CD4-positive, alpha-beta memory T cell (primary cell): Measurements from ENCODE around the gene RSPO4. TPM values are rescaled to one million over a fixed set of nuclear protein-coding genes. Genes with fewer than 3 reads are reported as not detected.

Experiments used
- CTCF ChIA-PET: fragments of 350-600 bp; sonication (Branson Sonifier 250); formaldehyde crosslinking; loops from one replicate; lab custom pipeline; 2021; ENCODE audit warnings: inconsistent platforms; ENCODE audit not compliant: partially characterized antibody; lab: Charles Lee
- POLR2A ChIA-PET: fragments of 350-600 bp; sonication (Branson Sonifier 250); formaldehyde crosslinking; loops from one replicate; lab custom pipeline; 2021; ENCODE audit not compliant: partially characterized antibody; lab: Charles Lee
- DNase-seq, 5 donors: peaks; one replicate each; pipeline versions ENCODE4 v3.0.0 to v3.0.0-alpha.2; 2020 to 2022; ENCODE audit warnings: mixed read lengths in 1 of 5
- H3K27ac ChIP-seq: one replicate; pipeline ENCODE4 v1.7.0; 2013; ENCODE audit warnings: low read depth, low read length
- H3K27me3 ChIP-seq: 2 replicates; pipeline ENCODE4 v1.7.0; 2013; ENCODE audit warnings: mild to moderate bottlenecking, low read length, moderate library complexity; ENCODE audit not compliant: insufficient read depth
- H3K36me3 ChIP-seq: 2 replicates; pipeline ENCODE4 v1.7.0; 2013; ENCODE audit warnings: mild to moderate bottlenecking, low read length, moderate library complexity; ENCODE audit not compliant: insufficient read depth
- H3K4me1 ChIP-seq: 2 replicates; pipeline ENCODE4 v1.7.0; 2013; ENCODE audit warnings: mild to moderate bottlenecking, low read length, moderate library complexity; ENCODE audit not compliant: insufficient read depth
- H3K4me3 ChIP-seq, 2 donors: one replicate each; pipeline ENCODE4 v1.7.0; 2013; ENCODE audit warnings: low read length in 2 of 2, mild to moderate bottlenecking in 1 of 2
- H3K9me3 ChIP-seq, 2 donors: one replicate each; pipeline ENCODE4 v1.7.0; 2013; ENCODE audit warnings: low read length in 2 of 2, control low read depth in 1 of 2; ENCODE audit not compliant: control insufficient read depth in 1 of 2
- H3K27ac Mint-ChIP-seq, 7 donors: one replicate each; pipeline ENCODE4 v1.8.0; 2020 to 2021; ENCODE audit warnings: mixed read lengths in 7 of 7, mild to moderate bottlenecking in 6 of 7, inconsistent platforms in 3 of 7, moderate library complexity in 3 of 7
- H3K27me3 Mint-ChIP-seq, 2 donors: one replicate each; pipeline ENCODE4 v1.8.0; 2020 to 2021; ENCODE audit warnings: mixed read lengths in 2 of 2
- H3K36me3 Mint-ChIP-seq, 2 donors: one replicate each; pipeline ENCODE4 v1.8.0; 2020 to 2021; ENCODE audit warnings: mixed read lengths in 2 of 2, inconsistent platforms in 1 of 2, mild to moderate bottlenecking in 1 of 2
- H3K4me1 Mint-ChIP-seq, 4 donors: one replicate each; pipeline ENCODE4 v1.8.0; 2020 to 2021; ENCODE audit warnings: mixed read lengths in 4 of 4, mild to moderate bottlenecking in 1 of 4
- H3K4me3 Mint-ChIP-seq, 8 donors: one replicate each; pipeline ENCODE4 v1.8.0; 2020 to 2021; ENCODE audit warnings: mixed read lengths in 8 of 8, mild to moderate bottlenecking in 7 of 8, moderate library complexity in 6 of 8, inconsistent platforms in 3 of 8
- H3K9me3 Mint-ChIP-seq, 8 donors: one replicate each; pipeline ENCODE4 v1.8.0; 2020 to 2021; ENCODE audit warnings: mixed read lengths in 8 of 8, mild to moderate bottlenecking in 5 of 8, inconsistent platforms in 3 of 8, moderate library complexity in 1 of 8
- intact Hi-C: fragments of 100-400 bp; cut with micrococcal nuclease; formaldehyde crosslinking; loops from one replicate; pipeline ENCODE4 v1.15.1; 2023
- polyA plus RNA-seq, 2 donors: library from polyadenylated mRNA; unstranded; fragments of 300-500 nt; fragmentation: Illumina TruSeq; gene quantifications; one replicate each; pipeline ENCODE4 v1.2.3, GENCODE V29; 2021
- total RNA-seq, 2 experiments: library from RNA; stranded (reverse); gene quantifications; one replicate each; pipeline ENCODE4 v1.2.3, GENCODE V29; 2021

The RSPO4 gene
- total and polyA plus RNA-seq, 4 experiments from 2014 or later: 0.11 to 0.38 TPM; not detected in 2

DNA sequence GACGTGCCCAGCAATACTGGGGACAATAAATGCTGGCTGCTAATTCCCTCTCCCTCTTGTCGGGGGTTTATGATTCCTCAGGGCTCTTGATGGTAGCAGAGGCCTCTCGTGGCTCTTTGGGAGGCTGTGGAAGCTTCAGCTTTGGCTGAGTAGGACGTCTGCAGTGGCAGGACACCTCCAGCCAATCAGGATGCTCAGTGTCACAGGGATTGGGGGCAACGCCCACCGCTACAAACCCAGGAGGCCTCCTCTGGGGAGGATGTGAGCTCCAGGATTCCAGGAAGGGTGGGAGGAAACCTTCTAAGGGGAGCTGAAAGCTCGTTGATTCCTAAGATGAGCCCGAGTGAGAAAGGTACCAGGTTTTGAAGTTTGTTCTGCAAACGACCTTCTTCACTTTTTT lies 19.4 kb downstream of the RSPO4 start:
- no peaks in the 10 kb centered on the region for H3K36me3 ChIP-seq
- no peaks in the 10 kb centered on the region for H3K27me3 ChIP-seq
- Mint-ChIP-seq H3K4me3 (no peak overlapping the region), H3K27me3 (peaks cover 20 to 30% of the 10 kb centered on the region in 2 donors), H3K4me1 (no peaks in the 10 kb centered on the region), H3K9me3 (no peaks in the 10 kb centered on the region), H3K36me3 (no peaks in the 10 kb centered on the region), H3K27ac (no peak overlapping the region)
- ChIA-PET POLR2A (no interaction called here), CTCF (no interaction called here)
- no peak overlapping the region for H3K27ac ChIP-seq
- intact Hi-C loops: no loop called here
- no peak for DNase-seq
- H3K9me3 ChIP-seq: no peaks in the 10 kb centered on the region
- H3K4me1 ChIP-seq: no peaks in the 10 kb centered on the region
- no peak overlapping the region for H3K4me3 ChIP-seq

DNA sequence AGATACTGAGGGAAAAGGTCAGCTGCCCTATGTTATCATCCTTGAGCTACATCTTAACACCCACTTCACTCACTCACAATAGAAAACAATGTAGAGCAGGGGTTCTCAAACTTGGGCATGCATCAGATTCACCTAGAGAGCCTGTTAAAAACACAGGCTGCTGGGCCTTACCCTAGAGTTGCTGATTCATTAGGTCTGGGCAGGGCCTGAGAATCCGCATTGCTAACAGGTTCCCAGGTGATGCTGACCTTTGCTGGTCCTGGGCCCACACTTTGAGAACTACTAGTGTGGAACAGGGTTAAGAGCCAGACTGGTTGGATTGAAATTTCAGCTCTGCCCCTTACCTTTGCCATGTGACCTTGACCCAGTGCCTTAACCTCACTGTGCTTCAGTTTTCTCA lies 25.1 kb downstream of the RSPO4 start:
- CTCF ChIA-PET: interaction anchor here (1.4 kb wide), 1 partner anchor 21 kb away, joined by 4 read pairs; no protein-coding TSS in a partner anchor
- H3K4me3 Mint-ChIP-seq: no peak overlapping the region
- no peak overlapping the region for H3K4me3 ChIP-seq
- peaks cover 4 to 14% of the 10 kb centered on the region in 2 donors for H3K27me3 Mint-ChIP-seq
- H3K9me3 Mint-ChIP-seq: no peaks in the 10 kb centered on the region
- no peaks in the 10 kb centered on the region for H3K36me3 Mint-ChIP-seq
- H3K9me3 ChIP-seq: no peaks in the 10 kb centered on the region
- no peak for DNase-seq
- H3K27ac ChIP-seq: no peak overlapping the region
- no peaks in the 10 kb centered on the region for H3K27me3 ChIP-seq
- peak overlapping the region in 1 of 7 donors; percentile 36 for H3K27ac Mint-ChIP-seq
- peaks cover 0 to 4% (median 2%) of the 10 kb centered on the region in 4 donors for H3K4me1 Mint-ChIP-seq
- POLR2A ChIA-PET: no interaction called here
- intact Hi-C loops: loop anchor here (10.0 kb wide), 1 partner anchor 208 kb away; the partner anchor contains the start of gene TMEM74B
- H3K36me3 ChIP-seq: no peaks in the 10 kb centered on the region
- H3K4me1 ChIP-seq: no peaks in the 10 kb centered on the region

DNA sequence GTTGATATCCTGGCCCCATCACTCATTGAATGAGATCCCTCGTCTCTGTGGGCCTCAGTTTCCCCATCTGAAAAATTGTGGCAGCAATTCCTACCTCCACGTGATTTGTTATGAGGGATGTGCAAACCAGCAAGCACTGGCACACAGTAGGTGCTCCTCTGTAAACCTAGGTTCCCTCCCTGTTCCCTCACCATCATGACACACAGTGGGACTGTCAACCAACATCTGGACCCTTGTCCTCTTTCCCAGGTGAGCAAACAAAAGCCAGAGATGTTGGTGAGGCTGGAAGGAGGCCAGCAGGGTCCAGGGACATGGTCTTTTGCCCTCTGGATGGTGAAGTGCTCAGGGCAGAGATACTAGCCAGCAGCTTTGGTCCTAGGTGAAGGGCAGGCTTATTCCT lies 26.1 kb downstream of the RSPO4 start:
- Histone ChIP-seq H3K36me3 (no peaks in the 10 kb centered on the region), H3K9me3 (no peaks in the 10 kb centered on the region), H3K4me1 (no peaks in the 10 kb centered on the region), H3K4me3 (no peak overlapping the region), H3K27me3 (no peaks in the 10 kb centered on the region), H3K27ac (no peak overlapping the region)
- H3K4me3 Mint-ChIP-seq: no peak overlapping the region
- DNase-seq: no peak
- H3K27me3 Mint-ChIP-seq: peaks cover under 1 to 11% of the 10 kb centered on the region in 2 donors
- no peaks in the 10 kb centered on the region for H3K9me3 Mint-ChIP-seq
- ChIA-PET POLR2A (no interaction called here), CTCF (interaction anchor here (1.4 kb wide), 1 partner anchor 20 kb away, joined by 4 read pairs; no protein-coding TSS in a partner anchor)
- intact Hi-C loops: loop anchor here (10.0 kb wide), 1 partner anchor 209 kb away; the partner anchor contains the start of gene TMEM74B
- H3K4me1 Mint-ChIP-seq: peaks cover 0 to 4% (median 2%) of the 10 kb centered on the region in 4 donors
- H3K36me3 Mint-ChIP-seq: no peaks in the 10 kb centered on the region
- H3K27ac Mint-ChIP-seq: no peak overlapping the region

DNA sequence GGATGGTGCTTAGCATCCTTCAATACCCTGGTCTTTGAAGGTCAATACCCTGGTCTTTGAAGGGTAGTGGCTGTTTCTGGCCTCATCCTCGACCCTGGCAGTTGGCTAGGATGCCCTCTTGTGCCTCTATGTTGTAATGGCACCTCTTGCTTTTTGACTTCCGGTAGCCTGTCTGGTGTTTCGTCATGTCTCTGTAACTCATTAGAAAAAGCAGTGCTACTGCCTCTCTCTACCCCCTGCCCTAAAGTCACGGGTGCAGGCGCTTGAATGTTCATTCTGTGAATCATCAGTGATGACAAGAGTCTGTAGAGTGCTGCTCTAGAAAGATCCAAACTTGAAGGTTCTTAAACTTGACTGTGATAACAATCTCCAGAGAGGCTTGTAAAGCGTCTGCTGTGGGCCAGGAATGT lies 28.3 kb downstream of the RSPO4 start:
- Mint-ChIP-seq H3K9me3 (no peaks in the 10 kb centered on the region), H3K27me3 (peaks cover 0 to 3% of the 10 kb centered on the region in 2 donors), H3K4me1 (peaks cover 0 to 4% (median 2%) of the 10 kb centered on the region in 4 donors), H3K36me3 (no peaks in the 10 kb centered on the region), H3K27ac (peak overlapping the region in 3 of 7 donors; percentile 64 to 81 (median 75)), H3K4me3 (peak overlapping the region in 2 of 8 donors; percentile 33 to 40)
- no peaks in the 10 kb centered on the region for H3K4me1 ChIP-seq
- H3K4me3 ChIP-seq: no peak overlapping the region
- peak in 3 of 5 donors; percentile 10 to 27 (median 22) for DNase-seq
- no peaks in the 10 kb centered on the region for H3K27me3 ChIP-seq
- H3K27ac ChIP-seq: no peak overlapping the region
- ChIA-PET POLR2A (no interaction called here), CTCF (interaction anchor here (1.0 to 1.4 kb wide), 2 partner anchors 19 to 159 kb away, joined by 5 to 6 read pairs; no protein-coding TSS in a partner anchor)
- no peaks in the 10 kb centered on the region for H3K36me3 ChIP-seq
- intact Hi-C loops: loop anchor here (1.0 to 10.0 kb wide), 2 partner anchors 211 to 240 kb away; partner anchors contain the start of gene TMEM74B
- H3K9me3 ChIP-seq: no peaks in the 10 kb centered on the region

DNA sequence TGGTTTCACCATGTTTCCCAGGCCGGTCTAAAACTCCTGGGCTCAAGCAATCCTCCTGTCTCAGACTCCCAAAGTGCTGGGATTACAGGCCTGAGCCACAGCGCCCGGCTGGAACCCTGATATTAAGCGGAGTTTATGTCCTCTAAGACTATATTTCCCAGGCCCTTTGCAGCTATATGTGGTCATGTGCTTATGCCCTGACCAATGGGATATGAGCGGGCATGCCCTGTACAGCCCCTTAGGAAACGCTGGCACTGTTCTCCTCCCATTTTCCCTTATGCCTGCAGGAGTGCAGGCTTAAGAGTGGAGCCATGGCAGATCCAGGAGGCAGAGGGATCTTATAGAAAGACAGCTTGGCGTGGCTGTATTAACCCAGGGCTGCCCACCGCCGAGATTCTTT lies 29.9 kb downstream of the RSPO4 start:
- ChIA-PET POLR2A (no interaction called here), CTCF (interaction anchor here (0.8 to 1.4 kb wide), 2 partner anchors 10 to 157 kb away, joined by 3 to 6 read pairs; no protein-coding TSS in a partner anchor)
- no peak overlapping the region for H3K4me3 ChIP-seq
- H3K36me3 Mint-ChIP-seq: no peaks in the 10 kb centered on the region
- H3K4me1 Mint-ChIP-seq: peaks cover 0 to 4% (median 2%) of the 10 kb centered on the region in 4 donors
- no peaks in the 10 kb centered on the region for H3K9me3 ChIP-seq
- no peak overlapping the region for H3K27ac ChIP-seq
- H3K4me1 ChIP-seq: no peaks in the 10 kb centered on the region
- H3K36me3 ChIP-seq: no peaks in the 10 kb centered on the region
- H3K27ac Mint-ChIP-seq: no peak overlapping the region
- H3K27me3 ChIP-seq: no peaks in the 10 kb centered on the region
- DNase-seq: no peak
- H3K9me3 Mint-ChIP-seq: no peaks in the 10 kb centered on the region
- intact Hi-C loops: loop anchor here (10.0 kb wide), 1 partner anchor 213 kb away; the partner anchor contains the start of gene TMEM74B
- H3K27me3 Mint-ChIP-seq: peaks cover 0 to 4% of the 10 kb centered on the region in 2 donors
- H3K4me3 Mint-ChIP-seq: no peak overlapping the region

DNA sequence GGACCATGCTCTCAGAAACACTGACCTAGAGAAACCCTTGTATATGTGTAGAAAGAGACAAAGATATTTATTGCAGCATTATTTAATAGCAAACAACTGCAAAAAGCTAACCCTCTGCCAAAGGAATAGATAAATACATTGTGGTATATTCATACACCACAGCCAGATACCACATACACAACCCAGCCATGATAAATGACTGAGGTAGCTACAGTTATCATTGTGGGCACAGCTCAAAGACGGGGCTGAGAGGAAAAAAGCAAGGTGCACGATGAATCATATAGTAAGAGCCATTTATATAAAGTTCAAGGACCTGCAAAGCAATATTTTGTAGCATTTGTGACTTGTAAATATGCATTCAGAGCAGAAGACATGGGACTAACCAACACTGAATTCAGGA lies 30.8 kb downstream of the RSPO4 start:
- Histone ChIP-seq H3K4me3 (no peak overlapping the region), H3K9me3 (no peaks in the 10 kb centered on the region), H3K27me3 (no peaks in the 10 kb centered on the region), H3K4me1 (no peaks in the 10 kb centered on the region), H3K36me3 (no peaks in the 10 kb centered on the region), H3K27ac (no peak overlapping the region)
- no peak for DNase-seq
- ChIA-PET POLR2A (no interaction called here), CTCF (interaction anchor here (0.8 kb wide), 1 partner anchor 10 kb away, joined by 3 read pairs; no protein-coding TSS in a partner anchor)
- intact Hi-C loops: loop anchor here (10.0 kb wide), 1 partner anchor 213 kb away; the partner anchor contains the start of gene TMEM74B
- Mint-ChIP-seq H3K27me3 (peaks cover 0 to 3% of the 10 kb centered on the region in 2 donors), H3K36me3 (no peaks in the 10 kb centered on the region), H3K9me3 (no peaks in the 10 kb centered on the region), H3K4me1 (peaks cover 0 to 4% (median 2%) of the 10 kb centered on the region in 4 donors), H3K27ac (no peak overlapping the region), H3K4me3 (no peak overlapping the region)

DNA sequence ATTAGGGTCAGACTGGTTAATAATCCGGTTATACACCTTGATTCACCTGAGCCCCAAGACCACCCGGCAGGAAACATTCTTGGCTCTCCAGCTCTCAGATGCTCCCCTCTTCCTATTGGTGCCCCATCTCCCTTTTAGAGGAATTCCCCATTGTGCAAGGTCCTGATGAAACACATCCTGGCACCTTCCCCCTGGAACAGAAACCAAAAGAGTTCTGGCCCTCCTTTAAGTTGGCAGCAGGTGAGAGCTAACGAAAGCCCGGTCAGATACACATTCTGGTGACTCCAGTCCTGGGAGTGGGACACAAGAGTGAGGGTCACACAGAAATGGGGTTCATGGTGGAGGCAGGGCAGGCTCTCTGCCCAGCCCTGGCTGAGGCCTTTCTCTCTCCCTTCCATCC lies 32.2 kb downstream of the RSPO4 start:
- no peaks in the 10 kb centered on the region for H3K36me3 ChIP-seq
- Mint-ChIP-seq H3K27me3 (peaks cover 2 to 10% of the 10 kb centered on the region in 2 donors), H3K36me3 (no peaks in the 10 kb centered on the region), H3K4me3 (no peak overlapping the region), H3K27ac (no peak overlapping the region), H3K9me3 (no peaks in the 10 kb centered on the region), H3K4me1 (peaks cover 0 to 4% (median 2%) of the 10 kb centered on the region in 4 donors)
- H3K4me3 ChIP-seq: no peak overlapping the region
- no peaks in the 10 kb centered on the region for H3K9me3 ChIP-seq
- CTCF ChIA-PET: no interaction called here
- no peaks in the 10 kb centered on the region for H3K27me3 ChIP-seq
- no peak for DNase-seq
- POLR2A ChIA-PET: no interaction called here
- H3K27ac ChIP-seq: no peak overlapping the region
- intact Hi-C loops: loop anchor here (10.0 kb wide), 1 partner anchor 215 kb away; the partner anchor contains the start of gene TMEM74B
- no peaks in the 10 kb centered on the region for H3K4me1 ChIP-seq
